HepG2 (cell line): ENCODE measurements around the gene TBX3. TPM values are rescaled to one million over a fixed set of nuclear protein-coding genes. Genes with fewer than 3 reads are reported as not detected.

ENCODE experiments used
- ATAC-seq: fragments of 200-7000 bp; cut with Tn5 transposase; 3 replicates; pipeline ENCODE4 v1.9.1; 2020; ENCODE audit warnings: mild to moderate bottlenecking, moderate library complexity
- BruUV-seq: library from RNA; stranded (reverse); fragments of 400-500 nt; replicated peaks from 2 replicates; lab custom pipeline; 2021; lab: Mats Ljungman, UMichigan
- CTCF ChIA-PET: fragments of 300-600 bp; formaldehyde crosslinking; extraction: SDS; loops from one replicate; lab custom pipeline; 2021; ENCODE audit warnings: low total read pairs, inconsistent platforms, low intra/inter-chr PET ratio; lab: Yijun Ruan, JAX
- POLR2A ChIA-PET: fragments of 350-600 bp; sonication (Branson Sonifier 250); formaldehyde crosslinking; loops from one replicate; lab custom pipeline; 2020; ENCODE audit warnings: antibody characterized with exemption, inconsistent platforms; lab: Yijun Ruan, JAX
- DNase-seq: peaks from one replicate; pipeline ENCODE4 v3.0.0-alpha.2; 2015; ENCODE audit warnings: low spot score
- FAIRE-seq: peaks from 3 replicates; lab custom pipeline; 2011; peaks lifted over from hg19 to GRCh38; lab: Jason Lieb, UNC
- H2AFZ ChIP-seq: one replicate; pipeline ENCODE4 v1.6.1; 2011; ENCODE audit warnings: low read length, inconsistent platforms
- H3K27ac ChIP-seq: fragments of 300-600 bp; 3 replicates; pipeline ENCODE4 v1.8.0; 2011; ENCODE audit warnings: mixed run types, mild to moderate bottlenecking, mixed read lengths, low read length, inconsistent platforms; ENCODE audit not compliant: insufficient read depth; ENCODE audit errors: extremely low read length
- H3K27me3 ChIP-seq, 2 experiments: fragments of 200-600 bp in 1 of 2; 2 replicates in 1 of 2; 3 replicates in 1 of 2; pipeline versions ENCODE4 v1.6.0 to v1.8.0; 2011; ENCODE audit warnings: low read length in 2 of 2, mild to moderate bottlenecking in 2 of 2, moderate library complexity in 2 of 2, inconsistent platforms in 1 of 2; ENCODE audit not compliant: insufficient read depth in 2 of 2, control insufficient read depth in 1 of 2
- H3K36me3 ChIP-seq, 2 experiments: fragments of 200-600 bp in 1 of 2; replicated peaks in 1 of 2; 2 replicates in 1 of 2; 3 replicates in 1 of 2; pipeline versions ENCODE4 v1.5.1 to v1.8.0; 2011; ENCODE audit warnings: low read length in 2 of 2, inconsistent platforms in 1 of 2; ENCODE audit not compliant: insufficient read depth in 2 of 2, control insufficient read depth in 1 of 2
- H3K4me1 ChIP-seq: 2 replicates; pipeline ENCODE4 v1.5.1; 2012; ENCODE audit warnings: low read length, inconsistent platforms; ENCODE audit not compliant: insufficient read depth
- H3K4me2 ChIP-seq: 2 replicates; pipeline ENCODE4 v1.6.0; 2011; ENCODE audit warnings: low read depth, low read length, inconsistent platforms
- H3K4me3 ChIP-seq, 3 experiments: fragments of 200-600 bp in 1 of 3; sonication (generic), shearing (Covaris generic) in 1 of 3; replicated peaks in 1 of 3; 2 replicates each; pipeline ENCODE4 v1.5.1; 2011 to 2016; ENCODE audit warnings: low read length in 3 of 3, inconsistent platforms in 2 of 3, low read depth in 2 of 3, mild to moderate bottlenecking in 2 of 3, control low read depth in 1 of 3, mixed read lengths in 1 of 3; ENCODE audit not compliant: insufficient read depth in 1 of 3
- H3K79me2 ChIP-seq: one replicate; pipeline ENCODE4 v1.6.1; 2011; ENCODE audit warnings: low read length, inconsistent platforms; ENCODE audit not compliant: insufficient read depth
- H3K9ac ChIP-seq: 2 replicates; pipeline ENCODE4 v1.6.0; 2011; ENCODE audit warnings: mild to moderate bottlenecking, low read depth, low read length, inconsistent platforms; ENCODE audit not compliant: insufficient read depth
- H3K9me3 ChIP-seq: 2 replicates; pipeline ENCODE4 v1.5.1; 2012; ENCODE audit warnings: mild to moderate bottlenecking, low read length
- H4K20me1 ChIP-seq: 2 replicates; pipeline ENCODE4 v1.6.0; 2011; ENCODE audit warnings: inconsistent platforms, mild to moderate bottlenecking, low read length, moderate library complexity; ENCODE audit not compliant: insufficient read depth
- AGO2 ChIP-seq: fragments of 200-400 bp; formaldehyde crosslinking; optimal IDR thresholded peaks from 2 replicates; pipeline ENCODE3; 2017; ENCODE audit warnings: mild to moderate bottlenecking, low read depth, low read length, moderate library complexity
- KMT2A ChIP-seq: sonication (generic); formaldehyde crosslinking; IDR thresholded peaks from 2 replicates; pipeline ENCODE4 v1.4.0; 2020; ENCODE audit warnings: missing genetic modification reagents
- RBFOX2 ChIP-seq: fragments of 200-400 bp; formaldehyde crosslinking; IDR thresholded peaks from 2 replicates; pipeline ENCODE4 v1.6.1; 2017; ENCODE audit warnings: low read depth, mild to moderate bottlenecking, low read length
- TAF1 ChIP-seq: sonication (generic); formaldehyde crosslinking; IDR thresholded peaks from 2 replicates; pipeline ENCODE4 v1.4.0; 2020; ENCODE audit warnings: missing genetic modification reagents
- WGBS: methylation state at CpG from one replicate; pipeline ENCODE4 v1.1.6; 2017; ENCODE audit warnings: low lambda C conversion rate; 5-methylcytosine and 5-hydroxymethylcytosine counted together
- in situ Hi-C: cut with HindIII; loops from 2 replicates; pipeline ENCODE4 v1.10.0; 2017; ENCODE audit warnings: low pct_unique_long_range_greater_than_20kb; ENCODE audit not compliant: extremely low pct_ligation_motif_present
- intact Hi-C: fragments of 100-400 bp; cut with micrococcal nuclease; formaldehyde crosslinking; loops from one replicate; pipeline ENCODE4 v1.10.0; 2022; ENCODE audit not compliant: unreplicated experiment
- polyA plus RNA-seq, 8 experiments: library from polyadenylated mRNA; depleted of rRNA in 3 of 8; stranded (reverse) in 7 of 8; unstranded in 1 of 8; fragments of >200 nt; fragmentation: Illumina TruSeq in 4 of 8; extraction: Trizol in 4 of 8; gene quantifications; 2 replicates each; pipeline versions ENCODE4 v1.2.1 to v1.2.3, GENCODE V29; 2011 to 2016; ENCODE audit warnings: low read depth in 4 of 8, missing spikeins in 1 of 8, mixed read lengths in 1 of 8; ENCODE audit not compliant: insufficient read depth in 1 of 8
- total RNA-seq, 5 experiments: library from RNA; depleted of rRNA; stranded (reverse); fragments of >200 nt; fragmentation: Illumina TruSeq; extraction: Trizol; gene quantifications; 2 replicates each; pipeline ENCODE4 v1.2.3, GENCODE V29; 2016; ENCODE audit warnings: low read depth in 1 of 5

The TBX3 gene
- total and polyA plus RNA-seq, 2 of the 13 experiments (the other 11 are each of a cell fraction or from before 2014, with no cell fraction given) = 27.1 to 42.4 TPM

GRCh38 chr12:114679452-114679875, 4.5 kb downstream of the TBX3 start:
- Histone ChIP-seq H3K36me3 (peaks cover 14 to 49% of the 10 kb centered on the region in 2 experiments), H3K4me2 (peak overlapping the region; percentile 86), H3K79me2 (peaks cover 90% of the 10 kb centered on the region), H3K27me3 (no peaks in the 10 kb centered on the region; a peak in 1 of 5 replicates), H3K9ac (peak overlapping the region; percentile 96), H2AFZ (no peak overlapping the region), H3K27ac (peak overlapping the region; percentile 96), H3K9me3 (no peaks in the 10 kb centered on the region), H4K20me1 (peaks cover 30% of the 10 kb centered on the region), H3K4me3 (peak overlapping the region; percentile 81 to 97 (median 97)), H3K4me1 (peaks cover 49% of the 10 kb centered on the region)
- intact Hi-C loops = no loop called here
- CTCF ChIA-PET = no interaction called here
- no peak for FAIRE-seq
- 70% methylated on average over 10 of the region's 10 CpGs for WGBS
- POLR2A ChIA-PET = interaction anchor here (1.4 kb wide), 1 partner anchor 10 kb away, joined by 6 read pairs; no protein-coding TSS in a partner anchor
- no peak for ATAC-seq
- BruUV-seq = no TSS peak
- no peak for DNase-seq
- TF ChIP-seq TAF1 (CRISPR knock-in tag) (no peak), RBFOX2 (peak; percentile 54), KMT2A (CRISPR knock-in tag) (0 out of 2 replicates have a peak, but pooled peaks have one; percentile 28)
- in situ Hi-C loops = no loop called here

GRCh38 chr12:114678718-114679117, 5.3 kb downstream of the TBX3 start:
- FAIRE-seq (no peak), ATAC-seq (no peak), DNase-seq (no peak)
- peaks cover 17 to 53% of the 10 kb centered on the region in 2 experiments for H3K36me3 ChIP-seq
- H3K9me3 ChIP-seq = no peaks in the 10 kb centered on the region
- in situ Hi-C loops = no loop called here
- peak overlapping the region; percentile 96; the same call in 1 of the 2 replicates for H3K9ac ChIP-seq
- H4K20me1 ChIP-seq = peaks cover 34% of the 10 kb centered on the region
- WGBS = 82% methylated on average over 2 of the region's 2 CpGs
- peak overlapping the region; percentile 81 to 97 (median 97); a peak in 4 of 6 replicates for H3K4me3 ChIP-seq
- peak overlapping the region; percentile 21 for H3K27ac ChIP-seq
- CTCF ChIA-PET = no interaction called here
- peaks cover 89% of the 10 kb centered on the region for H3K79me2 ChIP-seq
- TF ChIP-seq AGO2 = no peak
- TF ChIP-seq, all 625 proteins: peak for 0
- peak overlapping the region; percentile 86 for H3K4me2 ChIP-seq
- H3K27me3 ChIP-seq = no peaks in the 10 kb centered on the region; a peak in 1 of 5 replicates
- POLR2A ChIA-PET = interaction anchor here (1.4 kb wide), 1 partner anchor 9 kb away, joined by 6 read pairs; no protein-coding TSS in a partner anchor
- intact Hi-C loops = no loop called here
- BruUV-seq = no TSS peak
- no peak overlapping the region for H2AFZ ChIP-seq
- H3K4me1 ChIP-seq = peaks cover 55% of the 10 kb centered on the region
